Measurements from ENCODE around the gene LDLRAD3.
A peak's percentile ranks its signal among the peaks of the same experiment; 100 is the strongest.

The LDLRAD3 gene

DNA sequence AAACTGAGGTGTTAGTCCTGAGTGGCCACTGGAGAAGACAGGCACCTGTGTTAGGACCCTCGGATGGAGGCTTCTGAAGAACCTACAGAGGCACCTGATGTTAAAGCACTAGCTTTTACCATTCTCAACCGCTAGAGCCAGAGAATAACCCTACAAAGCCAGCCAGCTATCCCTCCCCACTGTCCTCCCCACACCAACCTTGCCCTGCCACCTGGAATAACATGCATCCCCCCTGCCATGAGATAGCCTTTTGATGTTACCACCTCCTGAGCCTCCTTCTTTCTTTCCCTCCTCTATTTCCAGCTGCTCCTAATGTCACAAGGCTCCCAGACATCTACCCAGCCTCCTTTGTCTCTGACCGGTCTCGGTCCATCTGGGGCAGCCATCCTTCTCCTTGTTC is 317.2 kb downstream of the LDLRAD3 start:
- TF ChIP-seq, protein P1, sequence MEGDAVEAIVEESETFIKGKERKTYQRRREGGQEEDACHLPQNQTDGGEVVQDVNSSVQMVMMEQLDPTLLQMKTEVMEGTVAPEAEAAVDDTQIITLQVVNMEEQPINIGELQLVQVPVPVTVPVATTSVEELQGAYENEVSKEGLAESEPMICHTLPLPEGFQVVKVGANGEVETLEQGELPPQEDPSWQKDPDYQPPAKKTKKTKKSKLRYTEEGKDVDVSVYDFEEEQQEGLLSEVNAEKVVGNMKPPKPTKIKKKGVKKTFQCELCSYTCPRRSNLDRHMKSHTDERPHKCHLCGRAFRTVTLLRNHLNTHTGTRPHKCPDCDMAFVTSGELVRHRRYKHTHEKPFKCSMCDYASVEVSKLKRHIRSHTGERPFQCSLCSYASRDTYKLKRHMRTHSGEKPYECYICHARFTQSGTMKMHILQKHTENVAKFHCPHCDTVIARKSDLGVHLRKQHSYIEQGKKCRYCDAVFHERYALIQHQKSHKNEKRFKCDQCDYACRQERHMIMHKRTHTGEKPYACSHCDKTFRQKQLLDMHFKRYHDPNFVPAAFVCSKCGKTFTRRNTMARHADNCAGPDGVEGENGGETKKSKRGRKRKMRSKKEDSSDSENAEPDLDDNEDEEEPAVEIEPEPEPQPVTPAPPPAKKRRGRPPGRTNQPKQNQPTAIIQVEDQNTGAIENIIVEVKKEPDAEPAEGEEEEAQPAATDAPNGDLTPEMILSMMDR (IDR thresholded peaks at IDR 0.05; ENCODE audit: unreplicated experiment in 3 of 3), result no peak
- Mint-ChIP-seq H3K4me3 (no peak overlapping the region), H3K9me3 (no peaks in the 10 kb centered on the region), H3K27me3 (ENCODE audit: low read depth) (peaks cover 27% of the 10 kb centered on the region), H3K4me1 (peaks cover 23% of the 10 kb centered on the region), H3K27ac (no peak overlapping the region), H3K36me3 (ENCODE audit: low read depth) (no peaks in the 10 kb centered on the region)

DNA sequence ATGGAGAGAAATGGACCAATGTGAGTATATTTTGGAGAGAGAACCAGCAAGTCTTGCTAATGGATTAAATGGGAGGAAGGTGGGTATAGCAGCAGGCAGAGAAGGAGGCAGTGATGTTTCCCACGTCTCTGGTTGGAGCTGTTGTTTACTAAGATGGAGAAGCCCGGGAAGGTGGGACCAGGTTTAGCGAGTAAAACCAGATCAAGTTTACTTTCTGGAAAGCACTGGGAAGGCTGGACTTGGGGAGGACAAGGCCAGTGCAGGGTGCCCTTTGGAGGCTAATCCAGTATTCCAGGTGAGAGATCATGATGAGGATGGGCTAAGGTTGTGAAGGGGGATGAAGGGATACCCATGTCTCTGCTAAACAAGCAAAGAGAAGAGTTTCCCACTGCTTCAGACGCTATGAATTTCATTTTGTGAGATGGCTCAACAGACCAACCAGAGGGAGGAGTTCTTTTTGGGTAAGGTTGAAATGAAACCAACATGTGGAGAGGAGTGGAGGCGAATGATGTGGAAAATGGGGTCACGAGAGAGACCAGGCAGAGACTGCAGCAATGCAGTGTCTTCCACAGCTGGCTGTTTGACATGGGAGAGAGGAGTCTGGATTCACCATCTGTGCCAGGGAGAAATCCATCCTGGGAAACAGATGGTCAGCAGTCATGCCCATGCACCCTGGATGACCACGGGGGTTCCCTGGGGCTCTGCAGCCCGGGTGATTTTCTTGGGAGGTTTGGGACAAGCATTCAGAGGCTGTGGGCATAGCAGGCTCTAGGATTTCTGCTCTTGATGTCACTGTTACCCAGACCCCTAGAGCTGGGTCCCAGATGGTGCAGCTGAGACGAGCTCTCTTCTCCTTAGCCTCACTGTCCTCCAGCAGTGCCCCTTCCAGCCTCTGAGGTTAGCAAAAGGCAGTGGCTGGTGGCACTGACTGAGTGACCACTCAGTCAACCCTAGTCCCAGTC is 320.4 kb downstream of the LDLRAD3 start:
- Mint-ChIP-seq H3K9me3 (no peaks in the 10 kb centered on the region), H3K36me3 (ENCODE audit: low read depth) (peaks cover 4% of the 10 kb centered on the region), H3K4me3 (no peak overlapping the region), H3K27ac (peak overlapping the region in 1 of 3 experiments; percentile 8), H3K27me3 (ENCODE audit: low read depth) (peaks cover 20% of the 10 kb centered on the region), H3K4me1 (no peaks in the 10 kb centered on the region)
- TF ChIP-seq, protein P1 (IDR thresholded peaks at IDR 0.05; ENCODE audit: unreplicated experiment in 3 of 3), result no peak

DNA sequence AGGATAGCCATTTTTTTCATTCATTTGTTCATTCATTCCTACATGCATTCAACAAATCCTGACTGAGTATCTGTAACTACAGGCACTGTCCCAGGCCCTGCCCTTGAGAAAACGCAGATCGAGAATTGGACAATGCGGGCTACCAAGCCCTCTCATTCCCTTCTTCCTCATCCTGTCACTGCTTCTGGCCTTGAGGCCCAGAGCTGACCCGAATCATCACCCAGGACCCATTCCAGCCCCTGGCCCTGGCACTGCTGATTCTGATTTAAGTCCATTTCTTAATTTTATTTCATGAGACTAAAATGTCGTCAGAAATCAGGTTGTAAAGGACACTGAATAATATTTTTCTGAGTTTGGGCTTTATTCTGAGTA is 321.1 kb downstream of the LDLRAD3 start:
- Mint-ChIP-seq H3K4me3 (no peak overlapping the region), H3K36me3 (ENCODE audit: low read depth) (peaks cover 10% of the 10 kb centered on the region), H3K27ac (no peak overlapping the region)

DNA sequence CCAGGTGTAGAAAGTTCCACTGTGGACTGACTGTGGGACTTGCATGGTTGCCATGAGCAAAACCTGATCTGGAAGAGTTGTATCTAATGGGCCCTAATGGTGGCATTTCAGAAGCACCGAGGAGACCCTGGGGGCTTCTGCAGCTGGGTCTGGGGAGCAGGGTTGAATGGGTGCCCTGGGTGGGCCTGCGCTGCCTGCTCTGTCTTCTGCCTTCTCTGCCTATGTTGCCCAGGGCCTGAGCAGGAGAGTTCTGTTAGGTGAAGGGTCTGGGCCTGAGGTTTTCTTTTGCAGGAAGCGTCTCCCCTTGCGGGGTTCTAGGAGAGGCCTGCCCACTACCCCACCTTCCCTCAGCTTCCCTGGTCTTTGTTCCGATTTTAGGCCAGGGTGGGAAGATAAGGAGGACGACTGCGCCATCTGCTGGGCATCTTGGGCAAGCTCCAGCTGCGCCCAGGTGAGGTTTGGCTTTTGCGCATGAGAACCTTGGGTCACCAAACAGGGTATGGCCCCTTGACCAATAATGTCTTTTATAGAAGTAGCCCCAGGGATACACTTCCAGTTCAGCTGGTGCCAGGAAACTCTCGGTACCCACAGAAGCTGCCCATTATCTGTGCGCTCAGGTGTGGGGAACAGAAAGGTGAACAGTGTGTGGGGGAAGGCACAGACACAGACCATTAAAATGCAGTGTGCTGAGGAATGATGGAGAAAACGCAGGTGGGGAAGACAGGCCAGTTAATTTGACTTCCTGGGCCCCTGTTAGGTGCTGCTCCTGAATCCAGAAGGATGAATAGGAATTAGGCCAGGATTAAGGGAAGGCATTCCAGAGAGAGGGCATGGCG is 322.1 kb downstream of the LDLRAD3 start:
- peak overlapping the region in 2 of 3 experiments; percentile 50 to 68 for H3K27ac Mint-ChIP-seq
- H3K4me3 Mint-ChIP-seq, result no peak overlapping the region
- H3K27me3 Mint-ChIP-seq (ENCODE audit: low read depth), result peaks cover 16% of the 10 kb centered on the region
- TF ChIP-seq, protein P1 (IDR thresholded peaks at IDR 0.05; ENCODE audit: unreplicated experiment in 3 of 3), result peak; percentile 78 to 92 (median 85)
- no peaks in the 10 kb centered on the region for H3K9me3 Mint-ChIP-seq
- H3K4me1 Mint-ChIP-seq, result peaks cover 7% of the 10 kb centered on the region
- H3K36me3 Mint-ChIP-seq (ENCODE audit: low read depth), result peaks cover 19% of the 10 kb centered on the region

More for the DNA sequence above, 321.1 kb downstream of the LDLRAD3 start:
- TF ChIP-seq, protein P1 (IDR thresholded peaks at IDR 0.05; ENCODE audit: unreplicated experiment in 3 of 3), result no peak
- Mint-ChIP-seq H3K9me3 (no peaks in the 10 kb centered on the region), H3K4me1 (no peaks in the 10 kb centered on the region), H3K27me3 (ENCODE audit: low read depth) (peaks cover 20% of the 10 kb centered on the region)

DNA sequence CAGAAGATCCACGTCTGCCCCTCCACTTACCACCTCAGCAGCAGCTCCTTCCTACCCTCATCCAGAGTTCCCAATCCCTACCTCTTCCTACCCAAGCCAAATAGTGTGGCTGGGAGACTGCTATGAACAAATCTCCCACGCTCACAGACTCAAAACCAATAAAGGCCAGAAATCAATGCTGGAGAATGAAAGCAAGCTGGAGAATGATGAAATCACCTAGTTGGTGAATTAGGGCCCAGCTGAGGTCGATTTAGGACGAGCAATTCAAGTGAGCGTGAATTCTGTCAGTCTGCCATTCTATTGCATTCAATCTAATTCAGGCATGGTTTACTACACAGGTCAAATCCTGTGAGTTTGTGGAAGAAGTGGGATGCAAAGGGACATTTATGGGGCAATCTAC is 322.9 kb downstream of the LDLRAD3 start:
- Mint-ChIP-seq H3K9me3 (no peaks in the 10 kb centered on the region), H3K27me3 (ENCODE audit: low read depth) (peaks cover 11% of the 10 kb centered on the region), H3K4me1 (peaks cover 14% of the 10 kb centered on the region), H3K36me3 (ENCODE audit: low read depth) (peaks cover 27% of the 10 kb centered on the region), H3K4me3 (no peak overlapping the region), H3K27ac (no peak overlapping the region)
- TF ChIP-seq, protein P1 (IDR thresholded peaks at IDR 0.05; ENCODE audit: unreplicated experiment in 3 of 3), result no peak

All from nephron (organoid).